HUES64 (cell line): ENCODE data around the gene IFITM10.

Source experiments
- H3K27ac ChIP-seq: 2 replicates; pipeline ENCODE4 v1.7.0; 2013; ENCODE audit warnings: low read depth, low read length, inconsistent platforms
- H3K27me3 ChIP-seq: 2 replicates; pipeline ENCODE4 v1.6.1; 2013; ENCODE audit warnings: mild to moderate bottlenecking, low read length; ENCODE audit not compliant: insufficient read depth
- H3K36me3 ChIP-seq: 2 replicates; pipeline ENCODE4 v1.6.1; 2013; ENCODE audit warnings: mild to moderate bottlenecking, low read length; ENCODE audit not compliant: insufficient read depth
- H3K4me1 ChIP-seq: 2 replicates; pipeline ENCODE4 v1.6.1; 2013; ENCODE audit warnings: mild to moderate bottlenecking, low read length, moderate library complexity; ENCODE audit not compliant: insufficient read depth
- H3K4me3 ChIP-seq: 2 replicates; pipeline ENCODE4 v1.5.1; 2013; ENCODE audit warnings: mild to moderate bottlenecking, low read length, moderate library complexity
- H3K9ac ChIP-seq: 2 replicates; pipeline ENCODE4 v1.6.1; 2013; ENCODE audit warnings: mild to moderate bottlenecking, low read depth, low read length
- H3K9me3 ChIP-seq: 2 replicates; pipeline ENCODE4 v1.6.1; 2013; ENCODE audit warnings: low read depth, low read length; ENCODE audit not compliant: insufficient read depth
- WGBS: fragments of 150-250, 120-280 bp; methylation state at CpG from one replicate; pipeline ENCODE4 v1.1.7; 2013; ENCODE audit warnings: missing lambda C conversion rate; 5-methylcytosine and 5-hydroxymethylcytosine counted together

Gene IFITM10

DNA sequence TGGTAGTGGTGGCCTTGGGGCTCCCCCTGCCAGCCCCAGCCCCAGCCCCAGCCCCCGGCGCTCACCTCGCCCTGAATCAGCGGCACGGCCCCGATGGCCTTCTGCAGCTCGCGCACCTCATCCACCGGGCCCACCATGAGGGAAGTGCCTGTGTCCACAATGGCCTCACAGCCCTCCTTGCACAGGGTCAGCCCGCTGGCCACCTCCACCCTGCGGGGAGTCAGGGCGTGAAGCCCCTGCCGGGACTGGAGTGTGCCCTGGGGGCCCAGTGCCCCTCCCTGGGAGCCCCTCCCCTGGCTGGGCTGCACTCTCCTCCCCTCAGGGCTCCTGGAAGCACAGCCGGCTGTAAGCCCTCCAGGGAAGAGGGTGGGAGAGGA lies 3.5 kb upstream of the IFITM10 start:
- peaks cover 17% of the 10 kb centered on the region; the same call in 1 of the 2 replicates for H3K36me3 ChIP-seq
- WGBS: 96% methylated on average over 14 of the region's 14 CpGs
- no peak overlapping the region for H3K27ac ChIP-seq
- peaks cover 18% of the 10 kb centered on the region for H3K27me3 ChIP-seq
- no peaks in the 10 kb centered on the region for H3K9me3 ChIP-seq
- H3K4me1 ChIP-seq: no peaks in the 10 kb centered on the region
- H3K4me3 ChIP-seq: no peak overlapping the region
- no peak overlapping the region for H3K9ac ChIP-seq

DNA sequence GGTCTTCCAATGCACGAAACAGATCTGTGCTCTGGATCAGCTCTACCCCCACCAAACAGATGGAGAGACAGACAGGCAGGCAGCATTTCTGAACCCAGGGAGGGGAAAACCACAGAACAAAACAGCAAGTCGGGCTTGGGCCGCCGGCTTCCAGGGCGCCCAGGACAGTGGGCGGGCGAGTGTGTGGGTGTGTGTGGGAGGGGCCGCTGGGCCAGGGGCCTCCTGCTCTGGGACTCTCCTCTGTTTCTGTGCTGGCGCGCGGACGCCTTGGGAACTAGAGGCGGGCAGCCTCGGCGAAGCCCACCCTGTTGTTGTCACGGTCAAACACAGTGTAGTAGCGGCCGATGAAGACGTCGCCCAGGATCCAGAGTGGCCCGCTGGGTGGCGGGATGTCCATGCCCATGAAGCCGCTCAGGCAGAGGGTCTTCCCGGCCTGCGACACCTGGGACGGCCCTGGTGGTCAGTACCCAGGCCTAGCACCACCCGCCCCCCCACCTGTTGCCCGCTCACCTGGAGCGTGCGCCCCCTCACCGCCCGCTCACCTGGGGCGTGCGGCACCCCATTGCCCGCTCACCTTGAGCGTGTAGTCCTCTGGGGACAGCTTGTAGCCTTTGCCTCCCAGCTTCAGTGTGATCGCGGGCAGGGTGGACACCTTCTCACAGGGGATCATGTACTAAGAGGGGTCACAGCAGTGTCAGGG lies 3.0 kb upstream of the IFITM10 start:
- Histone ChIP-seq H3K27me3 (peaks cover 23% of the 10 kb centered on the region), H3K27ac (no peak overlapping the region), H3K9me3 (no peaks in the 10 kb centered on the region), H3K36me3 (peaks cover 17% of the 10 kb centered on the region; the same call in 1 of the 2 replicates), H3K4me1 (no peaks in the 10 kb centered on the region), H3K4me3 (no peak overlapping the region), H3K9ac (no peak overlapping the region)
- 96% methylated on average over 38 of the region's 38 CpGs for WGBS

DNA sequence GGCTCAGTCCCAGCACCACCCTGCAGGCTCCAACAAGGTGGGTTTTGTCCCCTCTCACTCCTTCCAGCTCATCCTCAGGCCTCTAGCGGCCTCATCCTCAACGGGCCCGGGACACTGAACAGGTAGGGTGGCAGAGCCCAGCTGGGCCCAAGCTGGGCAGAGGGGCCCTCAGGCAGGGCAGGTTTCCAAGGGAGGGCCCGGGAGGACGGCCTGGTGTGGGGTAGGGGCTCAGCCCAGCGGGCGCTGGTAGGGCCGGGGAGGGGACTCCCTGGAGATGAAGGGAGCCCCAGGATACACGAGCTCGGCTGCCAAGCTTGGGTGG lies 2.5 kb upstream of the IFITM10 start:
- 98% methylated on average over 10 of the region's 10 CpGs for WGBS
- Histone ChIP-seq H3K4me3 (no peak overlapping the region), H3K9ac (no peak overlapping the region), H3K27me3 (peaks cover 28% of the 10 kb centered on the region), H3K4me1 (no peaks in the 10 kb centered on the region), H3K27ac (no peak overlapping the region), H3K36me3 (peaks cover 17% of the 10 kb centered on the region; the same call in 1 of the 2 replicates), H3K9me3 (no peaks in the 10 kb centered on the region)

DNA sequence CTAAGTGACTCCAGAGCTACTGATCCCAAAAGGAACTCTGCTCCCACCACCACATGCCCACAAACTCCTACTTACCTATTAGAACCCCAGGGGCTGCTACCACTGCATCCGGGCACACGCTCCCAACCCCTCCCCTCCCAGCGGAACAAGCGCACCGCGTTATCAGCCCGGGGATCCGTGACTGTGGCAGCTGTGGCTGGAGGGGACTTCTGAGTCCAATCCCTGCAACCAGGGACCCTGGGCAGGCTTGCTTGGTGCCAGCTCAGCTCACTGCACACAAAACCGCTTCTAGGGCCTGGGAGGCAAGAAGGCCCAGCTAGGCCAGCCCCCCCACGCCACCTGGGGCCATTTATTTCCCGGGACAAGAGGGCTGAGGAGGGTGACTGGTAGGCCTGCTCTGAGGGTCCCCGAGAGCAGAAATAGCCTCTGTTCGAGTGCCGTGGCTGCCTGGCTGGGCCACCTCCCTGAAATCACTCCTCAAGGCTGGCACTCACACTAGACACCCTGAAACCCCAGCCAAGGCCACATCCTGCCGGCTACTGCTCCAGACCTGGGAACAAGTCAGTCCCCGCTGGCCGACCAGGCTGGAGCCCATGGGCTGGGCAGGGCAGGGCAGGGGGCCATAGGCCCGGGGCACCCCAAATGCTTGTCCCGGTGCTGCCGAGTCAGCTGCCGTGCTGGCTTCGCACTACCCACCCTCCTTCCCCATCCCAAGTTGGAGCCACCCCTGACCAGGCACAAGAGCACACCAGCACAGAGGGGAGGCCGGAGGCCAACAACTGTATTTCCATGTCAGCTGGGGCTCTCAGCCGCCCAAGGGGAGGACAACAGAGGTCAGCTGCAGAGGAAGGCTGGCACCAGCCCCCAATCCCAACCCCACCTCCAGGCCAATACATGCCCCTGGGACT lies 1.9 kb upstream of the IFITM10 start:
- 94% methylated on average over 24 of the region's 24 CpGs for WGBS
- Histone ChIP-seq H3K9ac (no peak overlapping the region), H3K27ac (no peak overlapping the region), H3K4me3 (no peak overlapping the region), H3K36me3 (peaks cover 14% of the 10 kb centered on the region; the same call in 1 of the 2 replicates), H3K9me3 (no peaks in the 10 kb centered on the region), H3K27me3 (peaks cover 34% of the 10 kb centered on the region), H3K4me1 (no peaks in the 10 kb centered on the region)

DNA sequence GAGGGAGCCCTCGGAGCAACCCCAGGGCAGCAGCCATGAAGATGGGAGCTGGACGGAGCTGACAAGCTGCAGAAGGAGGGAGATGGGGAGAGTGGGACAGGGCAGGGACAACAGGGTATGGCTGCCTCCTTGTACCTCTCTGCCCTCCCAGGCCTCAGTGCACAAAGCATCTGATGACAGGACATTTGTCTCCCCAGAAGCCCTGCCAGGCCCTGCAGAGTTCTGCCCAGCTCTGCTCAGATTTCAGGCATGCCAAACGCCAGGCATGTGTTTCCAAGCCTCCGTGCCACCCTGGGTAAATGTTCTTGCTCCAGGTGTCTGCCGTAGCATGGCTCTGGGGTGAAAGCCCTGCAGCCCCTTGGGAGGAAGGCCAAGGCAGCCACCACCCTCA lies 1.1 kb upstream of the IFITM10 start:
- no peak overlapping the region for H3K4me3 ChIP-seq
- H3K4me1 ChIP-seq: no peaks in the 10 kb centered on the region
- no peak overlapping the region for H3K9ac ChIP-seq
- H3K27me3 ChIP-seq: peaks cover 39% of the 10 kb centered on the region
- peaks cover 7% of the 10 kb centered on the region; the same call in 1 of the 2 replicates for H3K36me3 ChIP-seq
- H3K27ac ChIP-seq: no peak overlapping the region
- WGBS: 92% methylated on average over 5 of the region's 5 CpGs
- H3K9me3 ChIP-seq: no peaks in the 10 kb centered on the region

DNA sequence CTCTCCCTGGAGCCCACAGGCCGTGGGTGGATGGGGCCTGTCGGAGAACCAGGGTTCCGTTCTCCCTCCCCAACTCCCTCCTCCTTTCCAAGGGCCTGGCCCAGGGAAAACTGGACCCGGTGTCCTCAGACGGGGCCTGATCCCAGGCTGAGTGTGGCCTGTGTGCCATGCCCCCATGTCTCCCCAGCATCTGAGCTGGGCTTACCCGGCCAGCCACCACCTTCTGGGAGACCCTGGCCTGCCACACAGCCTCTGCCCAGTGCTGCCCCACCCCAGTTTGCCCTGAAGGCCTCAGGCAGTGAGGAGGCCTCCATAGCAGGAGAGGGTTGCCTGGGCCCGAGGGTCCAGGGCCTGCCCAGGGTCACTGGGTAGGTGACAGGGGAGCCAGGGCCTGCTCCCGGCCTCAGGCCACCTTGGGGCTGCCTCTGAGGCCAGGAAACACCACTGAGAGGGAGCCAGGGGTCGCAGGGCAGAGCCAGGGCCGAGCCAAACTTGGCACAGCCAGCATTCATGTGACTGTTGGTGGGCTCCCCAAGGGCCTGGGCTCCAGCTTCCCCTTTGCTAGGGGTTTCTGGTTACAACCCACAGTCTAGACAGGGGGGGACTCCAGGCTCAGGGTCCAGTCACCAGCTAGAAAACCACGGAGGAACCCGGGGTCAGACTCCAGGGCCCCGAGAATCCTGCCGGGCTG lies 590 bp upstream of the IFITM10 start:
- no peak overlapping the region for H3K4me3 ChIP-seq
- peaks cover 6% of the 10 kb centered on the region; the same call in 1 of the 2 replicates for H3K36me3 ChIP-seq
- peaks cover 39% of the 10 kb centered on the region for H3K27me3 ChIP-seq
- no peak overlapping the region for H3K27ac ChIP-seq
- H3K4me1 ChIP-seq: no peaks in the 10 kb centered on the region
- H3K9me3 ChIP-seq: no peaks in the 10 kb centered on the region
- WGBS: 88% methylated on average over 14 of the region's 14 CpGs
- no peak overlapping the region for H3K9ac ChIP-seq

DNA sequence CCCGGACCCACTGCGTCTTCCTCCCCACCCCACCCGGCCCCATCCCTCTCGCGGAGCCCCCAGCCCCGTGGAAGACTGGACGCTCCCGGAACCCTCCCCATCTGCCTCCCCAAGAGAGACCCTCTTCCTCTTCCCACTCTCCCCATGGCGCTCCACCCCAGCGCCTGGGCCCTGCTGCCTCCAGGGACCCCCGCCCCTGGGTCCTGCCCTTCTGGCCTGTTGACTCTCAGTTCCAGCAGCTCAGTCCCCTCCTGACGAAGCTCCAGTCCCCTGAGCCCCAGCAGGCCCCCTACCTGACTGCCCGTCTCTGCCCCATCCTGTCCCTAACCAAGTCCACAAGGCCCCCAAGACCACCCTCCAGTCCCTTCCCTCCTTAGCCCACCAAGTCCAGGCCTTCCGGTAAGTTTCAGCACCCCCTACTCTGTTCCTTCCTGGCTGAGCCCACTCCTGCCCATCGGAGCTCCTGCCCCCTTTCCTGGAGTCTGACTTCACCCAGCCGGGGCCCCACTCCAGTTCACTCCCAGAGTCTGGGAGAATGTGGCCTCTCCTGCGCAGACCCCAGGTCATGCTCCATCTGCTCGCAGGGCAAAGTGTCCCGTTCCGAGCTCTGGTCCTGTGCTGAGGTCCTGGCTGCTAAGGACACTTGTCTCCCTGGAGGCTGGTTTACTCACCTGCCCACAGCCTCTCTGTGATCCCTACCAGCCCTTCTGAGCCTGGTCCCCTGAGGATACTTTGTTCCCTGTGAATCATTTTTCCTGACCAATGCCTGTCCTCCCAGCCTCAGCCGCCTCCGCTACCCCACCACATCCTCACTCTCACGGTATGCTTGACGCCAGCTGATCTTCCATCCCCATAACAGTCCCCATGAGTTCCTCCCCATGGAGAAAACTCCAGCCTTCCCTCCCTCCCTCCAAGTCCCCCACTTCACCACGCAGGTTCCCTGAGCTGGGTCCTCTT lies 722 bp downstream of the IFITM10 start:
- Histone ChIP-seq H3K36me3 (0 out of 2 replicates have a peak, but pooled peaks cover 3% of the 10 kb centered on the region), H3K27ac (no peak overlapping the region), H3K9ac (no peak overlapping the region; the same call in 1 of the 2 replicates), H3K4me1 (no peaks in the 10 kb centered on the region), H3K9me3 (no peaks in the 10 kb centered on the region), H3K4me3 (peak overlapping the region; percentile 48), H3K27me3 (peaks cover 39% of the 10 kb centered on the region)
- WGBS: 32% methylated on average over 25 of the region's 25 CpGs

DNA sequence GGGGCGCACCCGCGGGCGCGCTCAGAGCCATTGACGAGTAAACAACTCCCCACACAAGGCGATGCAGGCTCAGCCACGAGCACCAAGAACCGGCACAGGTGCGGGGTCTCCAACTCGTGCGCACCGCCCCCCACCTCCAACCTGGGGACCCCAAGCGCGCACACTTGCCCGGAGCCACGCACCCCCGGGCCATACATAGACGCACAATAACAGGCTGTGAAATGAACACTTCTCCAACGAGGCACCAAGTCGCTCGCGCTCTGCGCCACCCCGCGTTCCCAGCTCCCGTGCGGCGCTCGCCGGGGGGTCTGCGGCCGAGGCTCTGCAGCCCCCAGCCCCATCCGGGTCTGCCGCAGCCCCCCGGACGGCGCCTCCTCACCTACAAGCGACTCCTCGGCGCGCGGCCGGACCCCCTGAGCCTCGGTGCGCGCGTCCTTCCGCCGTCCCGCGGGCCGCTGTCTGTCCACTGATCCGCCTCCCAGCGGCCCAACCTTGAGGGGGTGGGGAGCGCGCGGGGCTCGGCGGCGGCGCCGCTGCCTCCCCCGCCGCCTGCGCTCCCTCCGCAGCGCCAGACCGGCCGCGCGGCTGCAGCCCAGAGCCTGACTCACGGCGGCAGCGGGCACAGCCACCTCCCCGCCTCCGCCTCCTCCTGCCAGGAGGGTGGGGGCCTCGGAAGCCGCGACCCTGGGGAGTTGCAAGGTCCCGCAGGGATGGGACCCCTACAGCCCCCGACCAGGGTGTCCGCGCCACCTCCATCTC lies 1.6 kb downstream of the IFITM10 start:
- Histone ChIP-seq H3K9ac (peak overlapping the region; percentile 32; the same call in 1 of the 2 replicates), H3K27ac (no peak overlapping the region), H3K36me3 (0 out of 2 replicates have a peak, but pooled peaks cover 3% of the 10 kb centered on the region), H3K27me3 (peaks cover 39% of the 10 kb centered on the region), H3K9me3 (no peaks in the 10 kb centered on the region), H3K4me1 (no peaks in the 10 kb centered on the region), H3K4me3 (peak overlapping the region; percentile 48)
- WGBS: 3% methylated on average over 84 of the region's 84 CpGs

GRCh38 chr11:1747753-1748635 lies 2.4 kb downstream of the IFITM10 start:
- no peaks in the 10 kb centered on the region for H3K4me1 ChIP-seq
- H3K9ac ChIP-seq: no peak overlapping the region
- H3K27ac ChIP-seq: no peak overlapping the region
- peaks cover 39% of the 10 kb centered on the region for H3K27me3 ChIP-seq
- H3K9me3 ChIP-seq: no peaks in the 10 kb centered on the region
- WGBS: 55% methylated on average over 72 of the region's 72 CpGs
- H3K36me3 ChIP-seq: 0 out of 2 replicates have a peak, but pooled peaks cover under 1% of the 10 kb centered on the region
- peak overlapping the region; percentile 48 for H3K4me3 ChIP-seq
